Activated T-cell treated with anti-CD3 and anti-CD28 coated beads, Interleukin-2, amount 50 U/mL, for 1 hour (primary cell): Measurements from ENCODE around the gene PCCA.
"Not testable (repeated sequence)": the region's sequence is repeated elsewhere in the genome, so short reads cannot be mapped to it uniquely, and the experiment has no call there.

Experiments used
- DNase-seq: peaks from one replicate; pipeline ENCODE4 v3.0.0-alpha.2; 2020

Gene PCCA

GRCh38 chr13:100247937-100248336 is 159.0 kb downstream of the PCCA start:
- DNase-seq = no peak

GRCh38 chr13:100254002-100254401 is 165.1 kb downstream of the PCCA start:
- no peak for DNase-seq

- no peak for DNase-seq
These were observed 173.5 kb downstream of the PCCA start for GRCh38 chr13:100262404-100262803.

- no peak for DNase-seq
These were observed 177.1 kb downstream of the PCCA start for GRCh38 chr13:100266026-100266425.

GRCh38 chr13:100269837-100270236 is 180.9 kb downstream of the PCCA start:
- DNase-seq = no peak

- no peak for DNase-seq
These were observed 184.2 kb downstream of the PCCA start for GRCh38 chr13:100273138-100273537.

- DNase-seq = no peak
These were observed 184.7 kb downstream of the PCCA start for GRCh38 chr13:100273552-100273951.

GRCh38 chr13:100274942-100275506 is 186.1 kb downstream of the PCCA start:
- DNase-seq = no peak

GRCh38 chr13:100275746-100276145 is 186.9 kb downstream of the PCCA start:
- DNase-seq = no peak

GRCh38 chr13:100280681-100281080 is 191.8 kb downstream of the PCCA start:
- DNase-seq = no peak

GRCh38 chr13:100282306-100282705 is 193.4 kb downstream of the PCCA start:
- DNase-seq = not testable (repeated sequence)

GRCh38 chr13:100290165-100290801 is 201.4 kb downstream of the PCCA start:
- DNase-seq = no peak

- no peak for DNase-seq
These were observed 202.7 kb downstream of the PCCA start for GRCh38 chr13:100291624-100292023.

GRCh38 chr13:100297413-100297812 is 208.5 kb downstream of the PCCA start:
- DNase-seq = no peak

- DNase-seq = no peak
These were observed 209.3 kb downstream of the PCCA start for GRCh38 chr13:100298116-100298681.

- no peak for DNase-seq
These were observed 209.8 kb downstream of the PCCA start for GRCh38 chr13:100298691-100299090.

- DNase-seq = no peak
These were observed 211.3 kb downstream of the PCCA start for GRCh38 chr13:100300243-100300642.

- no peak for DNase-seq
These were observed 211.8 kb downstream of the PCCA start for GRCh38 chr13:100300708-100301107.

- DNase-seq = no peak
These were observed 212.5 kb downstream of the PCCA start for GRCh38 chr13:100301418-100301817.

- DNase-seq = no peak
These were observed 213.5 kb downstream of the PCCA start for GRCh38 chr13:100302391-100302790.

- no peak for DNase-seq
These were observed 215.3 kb downstream of the PCCA start for GRCh38 chr13:100304229-100304628.

- DNase-seq = no peak
These were observed 216.5 kb downstream of the PCCA start for GRCh38 chr13:100305398-100305797.

- DNase-seq = no peak
These were observed 217.1 kb downstream of the PCCA start for GRCh38 chr13:100306030-100306429.

- no peak for DNase-seq
These were observed 217.6 kb downstream of the PCCA start for GRCh38 chr13:100306434-100306999.
